ENCODE measurements around the gene MFAP5.

- TF ChIP-seq PAX5 (IDR thresholded peaks at IDR 0.05; ENCODE audit: insufficient read depth, low read length, severe bottlenecking) (no peak), POLR2AphosphoS5 (IDR thresholded peaks at IDR 0.05; ENCODE audit: low read depth, low read length) (no peak), POLR2A (IDR thresholded peaks at IDR 0.05; ENCODE audit: low read depth, low read length) (no peak), TAF1 (IDR thresholded peaks at IDR 0.05; ENCODE audit: low read depth, low read length) (no peak), SPI1 (IDR thresholded peaks at IDR 0.05; ENCODE audit: low read depth, low read length) (no peak), POU2F2 (IDR thresholded peaks at IDR 0.05; ENCODE audit: low read depth, low read length) (no peak)
Observed at GRCh38 chr12:8698132-8698851, 35.7 kb upstream of the MFAP5 start.

All from GM12891 (cell line).